Right renal cortex interstitium (tissue), 3 donors: ENCODE measurements around the gene C6orf120. TPM values are rescaled to one million over a fixed set of nuclear protein-coding genes. Genes with fewer than 3 reads are reported as not detected.
A peak's percentile ranks its signal among the peaks of the same experiment; 100 is the strongest.
"Not testable (repeated sequence)": the region's sequence is repeated elsewhere in the genome, so short reads cannot be mapped to it uniquely, and the experiment has no call there.

Experiments
- DNase-seq, 3 donors: peaks; one replicate each; pipeline ENCODE4 v3.0.0-alpha.2; 2013; ENCODE audit warnings: low read depth in 3 of 3, low spot score in 2 of 3
- polyA plus RNA-seq, 3 donors: library from polyadenylated mRNA; unstranded; fragments of 120-200 nt; gene quantifications; one replicate each; pipeline ENCODE4 v1.2.1, GENCODE V29; 2013; ENCODE audit not compliant: insufficient read length in 3 of 3

C6orf120 gene
- polyA plus RNA-seq, 3 donors: 44.5 to 46.3 (median 44.8) TPM

DNA sequence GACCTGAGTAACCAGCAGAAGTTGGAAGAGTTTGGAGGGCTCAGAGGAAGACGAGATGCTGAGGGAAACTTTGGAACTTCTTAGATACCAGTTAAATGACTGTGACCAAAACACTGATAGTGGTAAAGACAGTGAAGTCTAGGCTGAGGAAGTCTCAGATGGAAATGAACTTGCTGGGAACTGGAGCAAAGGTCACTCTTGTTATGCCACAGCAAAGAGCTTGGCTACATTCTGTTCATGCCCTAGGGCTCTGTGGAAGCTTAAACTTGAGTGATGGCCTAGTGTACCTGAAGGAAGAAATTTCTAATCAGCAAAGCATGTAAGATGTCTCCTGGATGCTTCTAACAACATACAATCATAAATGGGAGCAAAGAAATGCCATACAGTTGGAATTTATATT is 24.8 kb upstream of the C6orf120 start:
- no peak for DNase-seq

- DNase-seq: no peak
Observed at GRCh38 chr6:169678342-169678741, 23.6 kb upstream of the C6orf120 start.

- no peak for DNase-seq
Observed at GRCh38 chr6:169684056-169684455, 17.9 kb upstream of the C6orf120 start.

GRCh38 chr6:169685860-169686259 is 16.1 kb upstream of the C6orf120 start:
- DNase-seq: no peak

- DNase-seq: no peak
Observed at GRCh38 chr6:169689287-169689686, 12.6 kb upstream of the C6orf120 start.

- DNase-seq: no peak
Observed at GRCh38 chr6:169691260-169691659, 10.7 kb upstream of the C6orf120 start.

- no peak for DNase-seq
Observed at GRCh38 chr6:169692516-169692915, 9.4 kb upstream of the C6orf120 start.

DNA sequence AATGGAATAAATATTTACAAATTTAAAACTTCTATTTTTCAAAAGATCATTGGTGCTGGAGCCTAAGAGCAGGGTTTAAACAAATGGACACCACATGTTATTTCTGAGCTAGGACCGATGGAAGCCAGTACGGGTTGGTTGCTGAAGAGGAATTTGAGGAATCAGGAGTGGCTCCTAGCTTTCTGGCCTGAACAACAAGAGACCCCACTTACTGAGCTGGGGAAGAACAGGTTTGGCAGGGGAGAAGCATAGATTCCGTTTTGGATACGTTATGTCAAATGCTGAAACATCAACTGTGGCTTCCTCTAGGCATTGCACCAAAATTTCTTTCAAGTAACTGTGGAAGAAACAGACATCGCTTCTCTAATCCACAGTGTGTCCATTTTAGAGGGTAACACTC is 6.8 kb upstream of the C6orf120 start:
- DNase-seq: no peak

DNA sequence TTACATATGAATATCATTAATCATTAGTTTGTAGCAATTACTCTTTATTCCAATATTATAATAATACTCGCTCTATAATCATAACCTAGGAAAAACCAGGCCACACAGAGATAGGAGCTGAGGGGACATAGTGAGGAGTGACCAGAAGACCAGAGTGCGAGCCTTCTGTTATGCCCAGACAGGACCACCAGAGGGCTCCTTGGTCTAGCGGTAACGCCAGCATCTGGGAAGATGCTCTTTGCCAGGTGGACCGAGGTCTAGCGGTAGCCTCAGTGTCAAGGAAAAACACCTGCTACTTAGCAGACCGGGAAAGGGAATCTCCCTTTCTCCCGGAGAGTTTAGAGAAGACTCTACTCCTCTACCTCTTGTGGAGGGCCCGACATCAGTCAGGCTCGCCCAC is 4.8 kb upstream of the C6orf120 start:
- DNase-seq: not testable (repeated sequence)

DNA sequence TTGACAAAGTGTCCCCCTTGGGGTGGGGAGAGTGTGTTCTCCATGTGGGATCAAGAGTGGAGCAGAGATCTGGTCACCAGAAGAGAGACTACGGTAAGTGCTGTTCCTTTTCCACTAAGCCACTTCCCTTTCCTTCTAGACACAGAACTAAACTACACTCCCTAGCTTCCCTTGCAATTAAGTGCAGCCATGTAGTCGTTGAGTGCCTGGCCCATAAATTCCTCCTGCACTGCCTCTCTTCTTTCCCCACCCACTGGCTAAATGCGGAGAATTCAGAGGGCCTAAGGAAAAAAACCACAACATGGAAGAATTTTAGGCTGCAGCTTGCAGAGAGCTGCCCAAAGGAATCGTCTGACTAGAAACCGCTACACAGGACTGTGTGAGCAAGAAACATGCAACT is 1.6 kb upstream of the C6orf120 start:
- DNase-seq: no peak

DNA sequence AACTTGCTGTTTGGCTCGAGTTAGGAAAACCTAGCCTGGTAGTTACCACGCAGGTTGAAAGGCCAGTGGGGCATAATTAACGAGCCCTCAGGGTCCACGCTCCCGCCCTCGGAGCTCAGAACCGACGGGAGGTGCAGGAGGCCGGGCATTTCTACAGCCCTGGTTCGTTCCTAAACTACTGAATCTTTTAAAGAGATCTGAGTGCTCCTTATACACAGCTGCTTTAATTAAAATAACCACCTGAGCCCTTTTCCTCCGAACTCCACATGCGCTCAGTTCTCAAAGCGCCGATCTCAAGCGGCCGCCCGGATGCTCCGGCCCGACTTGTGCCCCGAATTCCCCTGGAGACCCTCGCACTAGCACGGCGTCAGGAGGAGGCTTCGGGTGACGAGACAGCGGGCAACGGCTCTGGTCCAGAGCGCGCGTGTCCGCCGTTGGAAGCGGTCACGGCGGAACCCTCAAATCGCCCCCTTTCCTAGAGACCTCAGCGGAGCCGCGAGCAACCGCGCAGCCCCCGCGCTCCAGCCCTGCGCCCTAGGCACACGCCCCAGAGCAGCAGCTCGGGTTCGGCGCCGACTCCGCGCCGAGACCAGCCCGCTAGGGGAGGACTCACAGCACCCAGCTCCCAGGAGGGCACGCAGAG is 494 bp upstream of the C6orf120 start:
- peak in 1 of 3 donors; percentile 54 for DNase-seq

DNA sequence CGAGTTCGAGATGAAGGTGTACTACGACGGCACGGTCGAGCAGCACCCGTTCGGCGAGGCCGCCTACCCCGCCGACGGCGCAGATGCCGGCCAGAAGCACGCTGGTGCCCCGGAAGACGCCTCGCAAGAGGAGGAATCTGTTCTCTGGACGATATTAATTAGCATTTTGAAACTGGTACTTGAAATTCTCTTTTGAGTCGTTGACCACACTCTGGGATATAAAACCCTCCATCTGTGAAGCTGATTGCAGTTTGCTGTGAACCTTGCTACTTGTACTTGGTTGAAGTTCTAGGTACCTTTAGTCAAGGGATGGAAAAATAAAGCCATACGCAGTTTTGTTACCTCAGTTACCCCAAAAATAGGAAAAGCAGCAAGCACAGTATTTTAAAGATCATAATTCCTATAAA is 917 bp downstream of the C6orf120 start:
- no peak for DNase-seq

GRCh38 chr6:169707772-169708171 is 5.8 kb downstream of the C6orf120 start:
- DNase-seq: no peak

DNA sequence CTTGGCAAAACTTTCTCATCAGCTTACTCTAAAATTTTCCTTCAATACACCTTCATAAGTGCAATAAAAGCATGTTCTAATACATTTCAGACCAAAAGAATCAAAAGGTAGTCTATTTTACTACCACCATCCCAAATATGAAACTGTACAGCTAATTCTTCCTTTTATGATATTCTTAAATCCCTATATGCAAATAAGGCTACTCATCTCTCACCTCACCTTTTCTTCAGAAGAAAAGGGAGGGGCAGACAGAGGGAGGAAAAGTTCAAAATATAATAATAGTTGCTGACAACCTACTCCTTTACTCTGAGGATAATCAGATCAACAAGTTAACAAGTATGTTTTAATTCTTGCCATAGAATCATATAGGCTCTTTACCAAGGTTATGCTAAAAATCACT is 7.4 kb downstream of the C6orf120 start:
- no peak for DNase-seq

- no peak for DNase-seq
Observed at GRCh38 chr6:169710009-169710408, 8.1 kb downstream of the C6orf120 start.

- no peak for DNase-seq
Observed at GRCh38 chr6:169714178-169714577, 12.3 kb downstream of the C6orf120 start.

- DNase-seq: no peak
Observed at GRCh38 chr6:169714595-169714994, 12.7 kb downstream of the C6orf120 start.

GRCh38 chr6:169719117-169719516 is 17.2 kb downstream of the C6orf120 start:
- no peak for DNase-seq

GRCh38 chr6:169720207-169720855 is 18.4 kb downstream of the C6orf120 start:
- DNase-seq: no peak

GRCh38 chr6:169722362-169723199 is 20.7 kb downstream of the C6orf120 start:
- DNase-seq: no peak

DNA sequence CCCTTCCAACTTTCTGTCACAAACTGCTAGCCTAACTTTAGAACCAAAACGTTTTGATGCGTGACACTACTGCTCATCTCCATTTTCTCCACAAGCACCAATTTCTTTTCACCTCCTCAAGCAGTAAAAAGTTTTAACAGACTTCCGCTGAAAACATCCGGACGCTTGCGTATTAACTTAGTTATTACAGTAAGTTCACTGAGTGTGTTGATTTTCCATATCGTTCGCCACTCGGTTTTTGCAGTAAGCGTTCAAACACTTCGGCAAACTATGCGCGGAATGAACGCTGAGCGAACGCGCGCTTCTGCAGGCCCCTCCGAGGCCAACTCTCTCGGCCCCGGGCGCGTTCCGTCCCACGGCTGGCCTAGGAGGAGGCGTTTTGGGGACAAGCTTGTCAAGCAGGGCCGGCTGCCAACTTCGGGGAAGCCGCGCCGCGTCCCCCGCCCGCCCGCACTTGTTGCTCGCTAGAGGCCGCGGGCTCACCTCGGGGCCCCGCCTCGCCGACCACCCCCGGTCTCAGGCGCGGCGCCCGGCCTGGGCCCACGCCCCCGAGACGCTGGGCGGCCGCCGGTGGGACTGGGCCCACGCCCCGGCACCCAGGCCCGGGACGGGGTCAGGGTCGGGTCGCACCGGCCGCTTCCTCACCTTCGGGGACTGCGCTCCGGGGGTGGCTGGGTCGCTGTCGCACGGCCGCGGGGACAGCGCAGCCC is 21.4 kb downstream of the C6orf120 start:
- peak in 1 of 3 donors; percentile 54 for DNase-seq
